Right atrium auricular region (tissue), 2 donors: ENCODE results near the gene KCNH2. TPM values are rescaled to one million over a fixed set of nuclear protein-coding genes. Genes with fewer than 3 reads are reported as not detected.

Experiments used
- DNase-seq: peaks from one replicate; pipeline ENCODE4 v3.0.0-alpha.2; 2019; ENCODE audit warnings: low spot score
- H3K27ac ChIP-seq, 2 donors: fragments of 200-600 bp; sonication (generic); 1 replicate in 1 of 2; 2 replicates in 1 of 2; pipeline ENCODE4 v1.5.1; 2016 to 2019
- H3K27me3 ChIP-seq, 2 donors: fragments of 200-600 bp; sonication (generic); one replicate each; pipeline versions ENCODE4 v1.5.1 to v1.6.0; 2017 to 2019
- H3K36me3 ChIP-seq: fragments of 200-600 bp; sonication (generic); one replicate; pipeline ENCODE4 v1.5.1; 2016
- H3K4me1 ChIP-seq, 2 donors: fragments of 200-600 bp; sonication (generic); one replicate each; pipeline versions ENCODE4 v1.5.1 to v1.6.0; 2017 to 2019
- H3K4me3 ChIP-seq, 2 donors: fragments of 200-600 bp; sonication (generic); 1 replicate in 1 of 2; 2 replicates in 1 of 2; pipeline ENCODE4 v1.5.1; 2017 to 2019; ENCODE audit warnings: mild to moderate bottlenecking in 1 of 2, moderate library complexity in 1 of 2
- H3K9me3 ChIP-seq, 2 donors: fragments of 200-600 bp; sonication (generic); one replicate each; pipeline ENCODE4 v1.5.1; 2019
- total RNA-seq, 2 donors: library from RNA; depleted of rRNA; stranded (reverse); fragments of >200 nt; gene quantifications; one replicate each; pipeline ENCODE4 v1.1.0, GENCODE V29; 2016
- TF ChIP-seq, protein P1 (sequence below), 2 donors: fragments of 200-600 bp; sonication (generic); IDR thresholded peaks; one replicate each; pipeline ENCODE4 v1.5.1; 2019; ENCODE audit warnings: antibody characterized with exemption in 2 of 2

The KCNH2 gene
- total RNA-seq, 2 donors from 2014 or later, result 119 to 128 TPM

DNA sequence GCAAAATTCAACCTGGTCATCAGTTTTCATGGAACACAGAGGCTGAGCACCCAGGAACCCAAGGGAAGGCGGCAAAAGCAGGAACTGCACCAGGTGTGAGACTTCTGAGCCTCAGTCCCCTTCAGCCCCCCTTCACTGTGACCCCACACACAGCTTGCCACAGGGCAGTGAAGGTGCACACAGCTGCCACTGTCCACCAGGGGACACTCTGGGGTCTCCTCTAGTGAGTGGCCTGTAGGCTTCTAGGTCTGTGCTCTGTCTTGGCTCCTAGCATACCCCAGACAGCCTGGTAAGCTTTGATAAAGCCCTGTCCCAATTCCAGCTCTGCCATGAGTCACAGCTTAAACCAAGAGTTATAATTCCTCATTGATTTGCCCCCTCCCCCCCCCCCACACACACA lies 12.1 kb downstream of the KCNH2 start:
- Histone ChIP-seq H3K36me3 (no peaks in the 10 kb centered on the region), H3K4me3 (no peak overlapping the region), H3K27ac (peak overlapping the region; percentile 80 to 90), H3K27me3 (no peaks in the 10 kb centered on the region), H3K9me3 (no peaks in the 10 kb centered on the region), H3K4me1 (peaks cover 0 to 78% of the 10 kb centered on the region in 2 donors)
- no peak for DNase-seq
- TF ChIP-seq, protein P1, sequence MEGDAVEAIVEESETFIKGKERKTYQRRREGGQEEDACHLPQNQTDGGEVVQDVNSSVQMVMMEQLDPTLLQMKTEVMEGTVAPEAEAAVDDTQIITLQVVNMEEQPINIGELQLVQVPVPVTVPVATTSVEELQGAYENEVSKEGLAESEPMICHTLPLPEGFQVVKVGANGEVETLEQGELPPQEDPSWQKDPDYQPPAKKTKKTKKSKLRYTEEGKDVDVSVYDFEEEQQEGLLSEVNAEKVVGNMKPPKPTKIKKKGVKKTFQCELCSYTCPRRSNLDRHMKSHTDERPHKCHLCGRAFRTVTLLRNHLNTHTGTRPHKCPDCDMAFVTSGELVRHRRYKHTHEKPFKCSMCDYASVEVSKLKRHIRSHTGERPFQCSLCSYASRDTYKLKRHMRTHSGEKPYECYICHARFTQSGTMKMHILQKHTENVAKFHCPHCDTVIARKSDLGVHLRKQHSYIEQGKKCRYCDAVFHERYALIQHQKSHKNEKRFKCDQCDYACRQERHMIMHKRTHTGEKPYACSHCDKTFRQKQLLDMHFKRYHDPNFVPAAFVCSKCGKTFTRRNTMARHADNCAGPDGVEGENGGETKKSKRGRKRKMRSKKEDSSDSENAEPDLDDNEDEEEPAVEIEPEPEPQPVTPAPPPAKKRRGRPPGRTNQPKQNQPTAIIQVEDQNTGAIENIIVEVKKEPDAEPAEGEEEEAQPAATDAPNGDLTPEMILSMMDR (IDR thresholded peaks at IDR 0.05), result peak in 1 of 2 donors; percentile 49

GRCh38 chr7:150965273-150965830 lies 12.8 kb downstream of the KCNH2 start:
- Histone ChIP-seq H3K9me3 (no peaks in the 10 kb centered on the region), H3K27me3 (no peaks in the 10 kb centered on the region), H3K27ac (peak overlapping the region; percentile 80 to 90), H3K4me3 (no peak overlapping the region), H3K36me3 (no peaks in the 10 kb centered on the region), H3K4me1 (peaks cover 0 to 77% of the 10 kb centered on the region in 2 donors)
- no peak for DNase-seq
- TF ChIP-seq, protein P1 (IDR thresholded peaks at IDR 0.05), result no peak

GRCh38 chr7:150964593-150965111 lies 13.5 kb downstream of the KCNH2 start:
- TF ChIP-seq, protein P1 (IDR thresholded peaks at IDR 0.05), result no peak
- Histone ChIP-seq H3K27ac (peak overlapping the region; percentile 80 to 90), H3K4me3 (no peak overlapping the region), H3K27me3 (no peaks in the 10 kb centered on the region), H3K36me3 (no peaks in the 10 kb centered on the region), H3K9me3 (no peaks in the 10 kb centered on the region), H3K4me1 (peaks cover 0 to 70% of the 10 kb centered on the region in 2 donors)
- peak; percentile 74 for DNase-seq

GRCh38 chr7:150963707-150964559 lies 14.2 kb downstream of the KCNH2 start:
- peak overlapping the region; percentile 75 to 90 for H3K27ac ChIP-seq
- TF ChIP-seq, protein P1 (IDR thresholded peaks at IDR 0.05), result no peak
- H3K4me3 ChIP-seq, result no peak overlapping the region
- H3K36me3 ChIP-seq, result no peaks in the 10 kb centered on the region
- no peaks in the 10 kb centered on the region for H3K27me3 ChIP-seq
- no peaks in the 10 kb centered on the region for H3K9me3 ChIP-seq
- H3K4me1 ChIP-seq, result peaks cover 0 to 63% of the 10 kb centered on the region in 2 donors
- DNase-seq, result no peak

DNA sequence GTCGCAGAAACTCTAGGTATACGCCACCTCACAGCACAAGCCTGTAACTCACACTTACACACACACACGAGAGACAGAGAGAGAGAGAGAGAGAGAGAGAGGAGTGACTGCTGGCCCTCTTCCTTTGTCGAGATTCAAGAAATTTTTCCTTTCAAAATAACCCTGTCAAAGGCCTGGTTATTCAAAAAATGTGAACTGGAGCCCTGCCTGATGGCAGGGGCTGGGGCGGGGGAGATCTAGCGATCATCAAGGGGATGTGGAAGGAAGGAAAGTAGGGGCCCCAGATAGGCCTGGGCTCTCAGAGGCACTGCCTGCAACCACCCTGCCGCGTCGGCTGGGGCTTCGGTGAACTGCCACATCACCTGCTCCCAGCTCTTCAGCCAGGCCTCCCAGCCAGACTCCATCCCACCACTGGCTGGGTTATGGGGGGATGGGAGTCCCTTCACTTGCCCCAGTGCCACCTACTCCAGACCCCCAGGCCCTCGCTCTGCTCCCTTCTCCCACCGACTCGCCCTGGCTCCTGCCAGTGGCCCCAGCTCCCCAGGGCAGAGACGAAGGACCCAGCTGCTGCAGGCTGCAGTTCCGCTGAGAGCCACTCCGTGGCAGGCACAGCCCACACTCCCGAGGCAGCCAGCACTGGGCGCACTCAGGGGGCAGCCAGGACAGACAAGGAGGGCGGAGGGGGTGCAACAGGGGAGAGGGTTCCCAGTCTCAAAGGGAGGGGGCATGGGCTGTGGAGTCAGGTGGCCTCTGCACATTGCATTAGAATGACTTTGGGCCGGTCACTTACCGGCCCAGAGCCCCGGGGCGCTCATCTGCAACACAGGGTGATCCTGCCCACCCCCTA lies 15.3 kb downstream of the KCNH2 start:
- Histone ChIP-seq H3K4me3 (no peak overlapping the region), H3K27ac (peak overlapping the region; percentile 75 to 90), H3K9me3 (no peaks in the 10 kb centered on the region), H3K4me1 (peaks cover 0 to 58% of the 10 kb centered on the region in 2 donors), H3K27me3 (no peaks in the 10 kb centered on the region), H3K36me3 (peaks cover under 1% of the 10 kb centered on the region)
- DNase-seq, result no peak
- TF ChIP-seq, protein P1 (IDR thresholded peaks at IDR 0.05), result peak; percentile 78 to 93
